ENCODE measurements around the gene TNS1.
"Not testable (repeated sequence)": the region's sequence is repeated elsewhere in the genome, so short reads cannot be mapped to it uniquely, and the experiment has no call there.

The TNS1 gene

DNA sequence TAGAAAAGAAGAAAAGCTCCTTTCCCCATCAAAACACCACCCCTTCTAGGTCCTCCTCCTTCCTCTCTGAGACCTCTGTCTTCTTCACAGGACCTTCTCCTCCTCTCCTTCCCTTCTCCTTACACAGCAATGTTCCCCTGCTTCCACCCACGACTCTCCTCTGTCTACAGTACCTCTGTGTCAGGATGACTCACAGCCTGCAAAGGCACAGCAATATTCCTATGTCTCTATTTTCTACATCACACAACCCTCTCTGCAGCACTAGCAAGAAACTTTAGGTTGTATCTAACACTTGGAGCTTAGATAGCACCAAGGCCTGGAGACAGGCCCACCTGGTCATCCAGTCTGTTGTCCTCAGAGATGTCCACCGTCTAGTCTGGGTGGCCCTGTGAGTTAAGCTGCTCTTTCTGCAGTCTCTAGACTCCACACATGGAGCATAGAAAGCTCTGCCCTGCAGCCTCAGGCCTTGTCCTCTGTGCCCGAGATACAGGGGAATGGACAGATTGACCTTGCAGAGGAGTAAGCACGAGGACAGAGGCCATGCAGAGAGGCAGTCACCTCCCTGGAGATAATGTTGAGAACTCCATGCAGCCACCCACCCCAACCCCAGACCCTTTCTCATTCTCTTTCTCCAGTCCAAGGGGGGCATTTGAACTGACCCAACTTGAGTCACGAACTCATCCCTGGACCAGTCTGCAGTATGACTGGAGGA lies 212.0 kb downstream of the TNS1 start:
- DNase-seq = no peak

GRCh38 chr2:217790195-217790594 lies 212.6 kb downstream of the TNS1 start:
- DNase-seq = peak; percentile 60

DNA sequence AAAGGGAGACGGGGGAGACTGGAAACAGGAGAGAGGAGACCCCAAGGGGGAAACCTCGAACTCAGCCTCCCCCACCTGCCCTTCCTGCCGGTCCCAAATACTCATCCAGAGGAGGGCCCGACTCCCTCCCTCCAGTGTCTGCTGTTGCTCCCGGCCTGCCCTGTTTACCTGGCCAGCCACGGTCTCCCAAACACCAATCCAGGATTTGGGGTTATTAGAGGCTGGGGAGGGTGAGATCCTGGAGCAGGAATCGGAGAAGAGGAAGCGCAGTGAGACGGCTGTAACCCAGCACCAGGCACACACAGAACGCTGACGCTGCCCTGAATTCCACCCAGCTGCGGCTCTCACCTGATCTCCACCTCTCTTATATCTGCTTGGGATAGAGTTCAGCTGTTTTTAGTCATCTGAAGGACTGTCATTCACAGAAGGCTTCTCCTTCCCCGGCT lies 213.0 kb downstream of the TNS1 start:
- DNase-seq = peak; percentile 28

GRCh38 chr2:217789003-217789735 lies 213.6 kb downstream of the TNS1 start:
- peak; percentile 86 for DNase-seq

- DNase-seq = no peak
Measured at GRCh38 chr2:217788669-217789002, 214.2 kb downstream of the TNS1 start.

DNA sequence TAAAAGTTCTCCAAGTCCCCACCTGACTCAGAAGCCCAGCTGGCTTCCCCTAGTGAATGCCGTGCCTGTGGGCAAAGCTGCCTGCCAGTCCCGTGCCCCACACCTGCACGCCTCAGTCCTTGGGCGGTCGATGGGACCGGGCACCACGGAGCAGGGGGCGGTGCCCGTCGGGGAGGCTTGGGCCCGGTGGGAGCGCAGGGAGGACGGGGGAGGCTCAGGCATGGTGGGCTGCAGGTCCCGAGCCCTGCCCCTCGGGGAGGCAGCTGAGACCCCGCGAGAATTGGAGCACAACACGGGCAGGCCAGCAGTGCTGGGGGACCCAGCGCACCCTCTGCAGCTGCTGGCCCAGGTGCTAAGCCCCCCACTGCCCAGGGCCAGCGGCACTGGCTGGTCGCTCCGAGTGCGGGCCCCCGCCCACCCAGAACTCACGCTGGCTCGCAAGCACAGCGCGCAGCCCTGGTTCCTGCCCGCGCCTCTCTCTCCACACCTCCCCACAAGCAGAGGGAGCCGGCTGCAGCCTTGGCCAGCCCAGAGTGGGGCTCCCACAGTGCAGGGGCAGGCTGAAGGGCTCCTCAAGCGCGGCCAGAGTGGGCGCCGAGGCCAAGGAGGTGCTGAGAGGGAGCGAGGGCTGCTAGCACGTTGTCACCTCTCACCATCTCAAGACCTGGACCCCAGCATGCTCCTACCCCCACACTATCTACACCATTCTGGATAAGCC lies 215.5 kb downstream of the TNS1 start:
- DNase-seq = no peak

DNA sequence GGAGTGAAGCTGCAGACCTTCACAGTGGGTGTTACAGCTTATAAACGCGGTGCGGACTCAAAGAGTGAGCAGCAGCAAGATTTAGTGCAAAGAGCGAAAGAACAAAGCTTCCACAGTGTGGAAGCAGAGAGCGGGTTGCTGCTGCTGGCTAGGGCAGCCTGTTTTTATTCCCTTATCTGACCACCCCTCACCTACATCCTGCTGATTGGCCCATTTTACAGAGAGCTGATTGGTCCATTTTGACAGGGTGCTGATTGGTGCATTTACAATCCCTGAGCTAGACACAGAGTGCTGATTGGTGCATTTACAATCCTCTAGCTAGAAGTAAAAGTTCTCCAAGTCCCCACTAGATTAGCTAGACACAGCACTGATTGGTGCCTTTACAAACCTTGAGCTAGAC lies 216.2 kb downstream of the TNS1 start:
- not testable (repeated sequence) for DNase-seq

- peak; percentile 81 for DNase-seq
Measured at GRCh38 chr2:217785544-217786045, 217.2 kb downstream of the TNS1 start.

- DNase-seq = no peak
Measured at GRCh38 chr2:217784996-217785543, 217.7 kb downstream of the TNS1 start.

- no peak for DNase-seq
Measured at GRCh38 chr2:217783243-217783642, 219.6 kb downstream of the TNS1 start.

- no peak for DNase-seq
Measured at GRCh38 chr2:217777906-217778305, 224.9 kb downstream of the TNS1 start.

DNA sequence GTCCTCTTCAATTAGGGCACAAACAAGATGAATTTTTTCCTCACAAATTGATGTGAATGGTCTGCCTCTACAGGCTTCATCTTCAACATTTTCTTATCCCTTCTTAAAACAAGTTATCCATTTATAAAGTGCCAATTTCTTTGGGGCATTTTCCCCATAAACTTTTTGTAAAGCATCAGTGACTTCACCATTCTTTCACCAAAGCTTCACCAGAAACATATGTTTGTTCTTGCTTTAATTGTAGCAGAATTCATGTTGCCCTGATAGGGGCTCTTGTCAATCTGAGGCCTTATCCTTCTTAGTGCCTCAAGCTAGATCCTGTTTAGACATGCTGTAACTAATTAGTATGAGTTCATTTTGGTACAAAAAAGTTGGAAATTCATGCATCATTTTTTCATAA lies 226.2 kb downstream of the TNS1 start:
- DNase-seq = no peak

DNA sequence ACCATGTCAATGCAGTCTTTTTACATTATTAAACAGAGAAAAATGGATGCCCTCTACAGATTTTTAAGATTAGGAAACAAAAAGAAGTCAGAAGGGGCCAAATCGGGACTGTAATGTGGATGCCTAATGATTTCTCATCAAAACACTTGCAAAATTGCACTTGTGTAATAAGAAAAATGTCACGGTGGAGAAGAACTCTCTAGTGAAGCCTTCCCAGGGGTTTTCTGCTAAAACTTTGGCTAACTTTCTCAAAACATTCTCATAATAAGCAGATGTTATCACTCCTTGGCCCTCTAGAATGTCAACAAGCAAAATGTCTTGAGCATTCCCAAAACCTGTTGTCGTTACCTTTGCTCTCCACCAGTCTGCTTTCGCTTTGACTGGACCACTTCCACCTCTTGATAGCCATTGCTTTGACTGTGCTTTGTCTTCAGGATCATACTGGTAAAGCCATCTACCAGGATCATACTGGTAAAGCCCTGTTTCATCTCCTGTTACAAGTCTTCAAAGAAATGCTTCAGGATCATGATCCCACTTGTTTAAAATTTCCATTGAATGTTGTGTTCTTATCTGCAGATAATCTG lies 226.8 kb downstream of the TNS1 start:
- DNase-seq = peak; percentile 2

DNA sequence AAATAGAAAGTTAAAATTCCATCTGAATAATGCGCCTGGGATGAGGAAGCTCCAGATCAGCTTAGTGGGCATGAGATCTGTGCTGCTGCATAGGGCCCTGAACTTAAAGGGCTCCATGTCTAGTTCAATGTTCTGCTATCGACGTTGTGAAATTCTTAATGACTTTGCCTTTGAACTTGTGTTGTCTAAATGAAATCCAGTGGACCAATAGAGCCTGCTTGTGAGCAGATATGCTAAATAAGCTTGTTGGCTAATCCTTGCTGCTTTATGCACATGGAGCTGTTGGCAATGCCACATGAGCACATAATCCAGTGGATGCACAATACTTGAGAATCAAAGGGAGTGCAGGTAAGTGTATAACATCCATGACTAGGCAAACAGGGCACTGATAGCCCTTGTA lies 228.6 kb downstream of the TNS1 start:
- DNase-seq = no peak

DNA sequence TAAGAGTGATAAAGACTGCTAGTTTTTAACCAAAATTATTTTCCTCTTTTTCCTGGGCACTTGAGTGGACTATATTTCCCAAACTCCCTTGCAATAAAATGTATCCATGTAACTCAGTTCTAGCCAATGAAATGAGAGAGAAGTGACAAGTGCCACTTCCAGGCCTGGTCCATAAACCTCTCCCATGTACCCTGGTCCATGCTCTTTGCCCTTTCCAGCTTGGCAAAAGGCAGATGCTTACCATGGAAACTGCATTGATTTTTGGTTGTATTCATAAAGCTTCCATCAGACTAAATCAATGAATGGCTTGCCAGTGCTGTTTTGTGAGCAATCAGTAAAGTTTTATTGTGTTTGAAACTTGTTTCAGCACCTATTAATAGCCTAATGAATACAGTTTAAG lies 229.3 kb downstream of the TNS1 start:
- DNase-seq = no peak

- DNase-seq = no peak
Measured at GRCh38 chr2:217766356-217766755, 236.4 kb downstream of the TNS1 start.

GRCh38 chr2:217761645-217762277 lies 241.0 kb downstream of the TNS1 start:
- peak; percentile 8 for DNase-seq

- no peak for DNase-seq
Measured at GRCh38 chr2:217759991-217760390, 242.8 kb downstream of the TNS1 start.

GRCh38 chr2:217757108-217757463 lies 245.7 kb downstream of the TNS1 start:
- no peak for DNase-seq

- DNase-seq = peak; percentile 54
Measured at GRCh38 chr2:217756375-217757107, 246.3 kb downstream of the TNS1 start.

DNA sequence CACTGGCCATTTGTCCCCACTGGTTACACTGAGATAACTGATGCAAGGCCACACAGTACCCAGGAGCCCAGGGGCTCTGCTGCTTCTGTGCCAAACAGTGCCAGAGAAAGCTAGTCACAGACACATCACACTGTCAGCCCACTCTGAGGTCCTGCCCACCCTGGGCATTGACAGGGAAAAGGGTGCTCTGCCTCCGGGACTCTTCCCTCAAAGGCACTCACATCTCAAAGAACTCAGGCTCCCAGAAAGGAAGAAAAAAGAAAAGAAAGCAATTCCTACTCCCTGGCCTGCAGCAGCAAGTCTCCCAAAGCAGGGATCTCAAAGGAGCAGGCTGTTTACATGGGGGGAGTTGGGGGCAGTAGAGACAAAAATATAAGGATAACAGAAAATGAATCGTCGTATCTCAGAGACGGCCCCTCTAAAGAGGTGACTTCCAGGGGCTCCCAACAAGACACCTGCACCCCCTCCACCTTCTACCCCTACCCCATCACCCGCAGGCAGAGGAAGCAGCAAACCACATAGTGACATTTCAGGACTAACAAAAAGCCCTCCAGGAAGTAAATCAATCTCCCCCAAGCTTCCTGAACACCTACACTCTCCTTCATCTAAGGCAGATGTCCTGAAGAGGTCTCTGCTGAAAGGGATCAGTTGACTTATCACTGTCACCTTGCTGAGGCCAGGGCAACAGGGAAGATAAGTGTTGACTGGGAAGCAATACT lies 247.6 kb downstream of the TNS1 start:
- no peak for DNase-seq
